Measurements from ENCODE around the gene GIMAP2. TPM values are rescaled to one million over a fixed set of nuclear protein-coding genes. Genes with fewer than 3 reads are reported as not detected.

GIMAP2 gene
- 0.43 and 1.7 TPM in 2 replicates for total RNA-seq

GRCh38 chr7:150685219-150686029 lies at the start of gene GIMAP2:
Gene GIMAP2, plus strand, starts transcription at chr7:150685706. Its CDS starts 1,354 bp downstream, at chr7:150687060.

GRCh38 chr7:150716368-150716767 lies 30.9 kb downstream of the GIMAP2 start, which contains the start of gene GIMAP1:
Gene GIMAP1, plus strand, starts transcription at chr7:150716613. Its CDS starts 2,435 bp downstream, at chr7:150719048.

GRCh38 chr7:150737265-150738055 lies 52.0 kb downstream of the GIMAP2 start, which contains the start of gene GIMAP5:
Gene GIMAP5, plus strand, starts transcription at chr7:150737418. Its CDS starts 3,467 bp downstream, at chr7:150740885.

Other genes starting within 250 kb of the GIMAP2 start
- gene GIMAP8, start 235.1 kb upstream of the GIMAP2 start, total RNA-seq, result 0.07 TPM in 2 replicates
- not detected in 2 replicates for gene GIMAP7, start 170.8 kb upstream of the GIMAP2 start, total RNA-seq
- 0.13 and 0.33 TPM in 2 replicates for gene GIMAP4, start 118.3 kb upstream of the GIMAP2 start, total RNA-seq
- gene GIMAP6, start 53.3 kb upstream of the GIMAP2 start, total RNA-seq, result 0.13 and 0.46 TPM in 2 replicates
- gene GIMAP1, start 30.9 kb downstream of the GIMAP2 start, total RNA-seq, result 0.03 TPM in 1 of 2 replicates, not detected in the other
- gene GIMAP5, start 51.7 kb downstream of the GIMAP2 start, total RNA-seq, result not detected in 2 replicates
- not detected in 2 replicates for gene TMEM176B, start 114.7 kb downstream of the GIMAP2 start, total RNA-seq
- gene TMEM176A, start 115.1 kb downstream of the GIMAP2 start, total RNA-seq, result not detected in 2 replicates
- gene AOC1, start 166.8 kb downstream of the GIMAP2 start, total RNA-seq, result not detected in 2 replicates